Caco-2 (cell line): ENCODE data around the gene SMYD2. TPM values are rescaled to one million over a fixed set of nuclear protein-coding genes. Genes with fewer than 3 reads are reported as not detected.

Experiments
- BruUV-seq: library from RNA; stranded (reverse); fragments of 400-500 nt; replicated peaks from 2 replicates; lab custom pipeline; 2021; lab: Mats Ljungman, UMichigan
- CTCF ChIA-PET: fragments of 300-600 bp; sonication (Branson Sonifier 250); formaldehyde crosslinking; loops from one replicate; lab custom pipeline; 2022; ENCODE audit warnings: antibody characterized with exemption; lab: Charles Lee
- POLR2A ChIA-PET: fragments of 300-600 bp; sonication (Branson Sonifier 250); formaldehyde crosslinking; loops from one replicate; lab custom pipeline; 2022; ENCODE audit warnings: antibody characterized with exemption; lab: Charles Lee
- DNase-seq, 2 experiments: peaks; one replicate each; pipeline versions ENCODE4 v3.0.0 to v3.0.0-alpha.2; 2020 to 2022
- H3K27me3 ChIP-seq: replicated peaks from 2 replicates; pipeline ENCODE4 v1.6.0; 2011; ENCODE audit warnings: low read length; ENCODE audit not compliant: control insufficient read depth, insufficient read depth
- H3K36me3 ChIP-seq: 2 replicates; pipeline ENCODE4 v1.5.1; 2011; ENCODE audit warnings: low read length; ENCODE audit not compliant: control insufficient read depth, insufficient read depth
- H3K4me1 ChIP-seq: fragments of 250-450 bp; sonication (Bioruptor Pico); 2 replicates; pipeline ENCODE4 v1.5.1; 2020; ENCODE audit warnings: mild to moderate bottlenecking
- H3K4me3 ChIP-seq: 2 replicates; pipeline ENCODE4 v1.5.1; 2011; ENCODE audit warnings: low read depth, mild to moderate bottlenecking, control low read depth, low read length
- H3K9me3 ChIP-seq: fragments of 250-450 bp; sonication (Bioruptor Pico); 2 replicates; pipeline ENCODE4 v1.5.1; 2020; ENCODE audit warnings: mild to moderate bottlenecking, moderate library complexity
- H3K27ac Mint-ChIP-seq: one replicate; pipeline ENCODE4 v1.8.0; 2022; ENCODE audit warnings: mixed read lengths; ENCODE audit not compliant: unreplicated experiment
- H3K27me3 Mint-ChIP-seq: one replicate; pipeline ENCODE4 v1.8.0; 2022; ENCODE audit warnings: mixed read lengths; ENCODE audit not compliant: insufficient read depth, unreplicated experiment
- H3K36me3 Mint-ChIP-seq: one replicate; pipeline ENCODE4 v1.8.0; 2022; ENCODE audit warnings: mild to moderate bottlenecking, mixed read lengths; ENCODE audit not compliant: insufficient read depth, unreplicated experiment
- H3K4me1 Mint-ChIP-seq: one replicate; pipeline ENCODE4 v1.8.0; 2022; ENCODE audit warnings: low read depth, mixed read lengths; ENCODE audit not compliant: unreplicated experiment
- H3K4me3 Mint-ChIP-seq: one replicate; pipeline ENCODE4 v1.8.0; 2022; ENCODE audit warnings: mild to moderate bottlenecking, moderate library complexity, mixed read lengths; ENCODE audit not compliant: unreplicated experiment
- H3K9me3 Mint-ChIP-seq: one replicate; pipeline ENCODE4 v1.8.0; 2022; ENCODE audit warnings: mixed read lengths; ENCODE audit not compliant: unreplicated experiment
- intact Hi-C: fragments of 100-400 bp; cut with micrococcal nuclease; formaldehyde crosslinking; loops from one replicate; pipeline ENCODE4 v1.10.0; 2022; ENCODE audit not compliant: unreplicated experiment
- total RNA-seq: library from RNA; stranded (reverse); gene quantifications from 2 replicates; pipeline ENCODE4 v1.2.3, GENCODE V29; 2022
- TF ChIP-seq, protein P1 (sequence below), 2 experiments: fragments of 200-600 bp in 1 of 2; IDR thresholded peaks; 1 replicate in 1 of 2; 2 replicates in 1 of 2; pipeline versions ENCODE4 v1.5.1 to v1.8.0; 2011 to 2022; ENCODE audit warnings: antibody characterized with exemption in 1 of 2, control low read depth in 1 of 2, inconsistent platforms in 1 of 2, low read depth in 1 of 2, low read length in 1 of 2, mild to moderate bottlenecking in 1 of 2, moderate library complexity in 1 of 2; ENCODE audit not compliant: insufficient read depth in 1 of 2, severe bottlenecking in 1 of 2, unreplicated experiment in 1 of 2

The SMYD2 gene
- total RNA-seq, 1 experiment from 2014 or later = 182 TPM

DNA sequence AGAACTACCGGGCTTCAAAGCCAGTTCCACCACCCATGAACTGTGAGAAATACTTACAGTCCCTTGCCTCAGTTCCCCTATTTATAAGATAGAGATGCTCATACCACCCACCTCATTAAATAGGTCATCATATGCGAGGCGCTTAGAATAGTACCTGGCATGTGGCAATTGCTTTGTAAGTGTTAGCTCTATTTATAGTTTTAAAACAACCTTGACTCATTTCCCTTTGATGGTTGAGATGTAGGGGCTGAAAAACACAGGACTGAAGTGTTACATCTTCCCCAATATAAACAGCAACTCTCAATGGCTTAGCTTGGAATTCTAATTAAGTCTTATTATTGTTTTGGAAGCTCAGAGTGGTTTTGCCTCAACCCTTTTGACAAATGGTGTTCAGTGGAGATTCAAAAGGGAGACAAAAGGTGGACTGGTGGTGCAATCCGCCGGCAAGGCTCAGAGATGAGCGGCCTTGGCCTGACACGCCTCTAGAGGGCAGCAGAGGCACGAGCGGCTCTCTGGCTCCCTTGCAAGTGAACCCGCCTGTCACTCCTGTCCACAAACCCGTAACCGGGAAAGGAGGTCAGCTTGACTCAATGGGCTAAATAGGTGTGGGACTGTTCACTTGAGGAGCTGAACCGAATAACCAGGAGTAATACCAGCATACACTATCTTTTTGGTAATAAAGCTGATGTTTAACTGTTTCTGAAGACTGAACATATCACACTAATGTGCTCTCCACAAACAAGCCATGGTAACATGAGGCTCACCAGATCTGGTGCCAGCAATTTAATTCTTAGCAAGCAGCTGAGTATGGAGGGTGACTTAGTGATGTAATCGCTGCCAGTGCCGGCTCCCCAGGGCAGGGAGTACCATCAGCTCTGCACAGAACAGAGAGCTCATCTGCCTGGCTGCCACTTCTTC is 19.5 kb upstream of the SMYD2 start:
- no TSS peak for BruUV-seq
- Histone ChIP-seq H3K9me3 (no peaks in the 10 kb centered on the region), H3K4me3 (no peak overlapping the region), H3K27me3 (no peaks in the 10 kb centered on the region), H3K36me3 (no peaks in the 10 kb centered on the region), H3K4me1 (peaks cover 15% of the 10 kb centered on the region; the same call in 1 of the 2 replicates)
- no peak overlapping the region for H3K27ac Mint-ChIP-seq
- no peak overlapping the region for H3K4me3 Mint-ChIP-seq
- peaks cover 35% of the 10 kb centered on the region for H3K4me1 Mint-ChIP-seq
- CTCF ChIA-PET = interaction anchor here (0.7 to 3.9 kb wide), 13 partner anchors 16 to 331 kb away, joined by 3 to 47 read pairs (median 4); partner anchors contain the start of gene SMYD2
- H3K9me3 Mint-ChIP-seq = no peaks in the 10 kb centered on the region
- TF ChIP-seq, protein P1, sequence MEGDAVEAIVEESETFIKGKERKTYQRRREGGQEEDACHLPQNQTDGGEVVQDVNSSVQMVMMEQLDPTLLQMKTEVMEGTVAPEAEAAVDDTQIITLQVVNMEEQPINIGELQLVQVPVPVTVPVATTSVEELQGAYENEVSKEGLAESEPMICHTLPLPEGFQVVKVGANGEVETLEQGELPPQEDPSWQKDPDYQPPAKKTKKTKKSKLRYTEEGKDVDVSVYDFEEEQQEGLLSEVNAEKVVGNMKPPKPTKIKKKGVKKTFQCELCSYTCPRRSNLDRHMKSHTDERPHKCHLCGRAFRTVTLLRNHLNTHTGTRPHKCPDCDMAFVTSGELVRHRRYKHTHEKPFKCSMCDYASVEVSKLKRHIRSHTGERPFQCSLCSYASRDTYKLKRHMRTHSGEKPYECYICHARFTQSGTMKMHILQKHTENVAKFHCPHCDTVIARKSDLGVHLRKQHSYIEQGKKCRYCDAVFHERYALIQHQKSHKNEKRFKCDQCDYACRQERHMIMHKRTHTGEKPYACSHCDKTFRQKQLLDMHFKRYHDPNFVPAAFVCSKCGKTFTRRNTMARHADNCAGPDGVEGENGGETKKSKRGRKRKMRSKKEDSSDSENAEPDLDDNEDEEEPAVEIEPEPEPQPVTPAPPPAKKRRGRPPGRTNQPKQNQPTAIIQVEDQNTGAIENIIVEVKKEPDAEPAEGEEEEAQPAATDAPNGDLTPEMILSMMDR (IDR thresholded peaks at IDR 0.05; ENCODE audit: insufficient read depth in 1 of 2, low read depth in 1 of 2, low read length in 1 of 2, severe bottlenecking in 1 of 2, unreplicated experiment in 1 of 2) = peak; percentile 90 to 99
- POLR2A ChIA-PET = interaction anchor here (0.8 kb wide), 1 partner anchor 10 kb away, joined by 5 read pairs; no protein-coding TSS in a partner anchor
- DNase-seq = peak; percentile 87 to 94
- no peaks in the 10 kb centered on the region for H3K36me3 Mint-ChIP-seq
- no peaks in the 10 kb centered on the region for H3K27me3 Mint-ChIP-seq
- intact Hi-C loops = loop anchor here (1.0 kb wide), 3 partner anchors 24 to 67 kb away; no protein-coding TSS in a partner anchor

DNA sequence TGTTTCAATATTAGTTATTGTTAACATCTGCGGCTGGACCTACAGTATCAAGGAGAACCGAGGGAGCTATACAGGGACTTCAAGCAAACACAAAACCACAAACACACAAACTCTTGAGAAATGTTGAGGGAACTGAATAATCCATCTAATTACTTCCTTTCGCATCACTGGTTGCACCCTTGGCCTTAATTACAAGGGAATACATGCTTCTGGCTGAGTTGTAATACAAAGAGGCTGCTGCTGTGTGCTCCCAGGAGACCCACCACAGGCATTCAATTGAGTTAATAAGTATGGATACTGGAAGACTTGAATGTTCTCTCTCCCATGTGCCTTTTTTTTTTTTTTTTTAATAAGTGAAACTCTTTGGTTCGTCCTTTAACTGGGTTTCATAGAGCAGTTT is 16.8 kb upstream of the SMYD2 start:
- CTCF ChIA-PET = interaction anchor here (0.7 to 1.3 kb wide), 2 partner anchors 64 to 65 kb away, joined by 4 to 6 read pairs; no protein-coding TSS in a partner anchor
- no peaks in the 10 kb centered on the region for H3K36me3 Mint-ChIP-seq
- no peak overlapping the region for H3K4me3 ChIP-seq
- no peak overlapping the region for H3K27ac Mint-ChIP-seq
- POLR2A ChIA-PET = no interaction called here
- no peaks in the 10 kb centered on the region for H3K27me3 Mint-ChIP-seq
- H3K4me1 Mint-ChIP-seq = peaks cover 34% of the 10 kb centered on the region
- intact Hi-C loops = no loop called here
- H3K9me3 Mint-ChIP-seq = no peaks in the 10 kb centered on the region
- no peak overlapping the region for H3K4me3 Mint-ChIP-seq
- no TSS peak for BruUV-seq
- no peak for DNase-seq
- TF ChIP-seq, protein P1 (IDR thresholded peaks at IDR 0.05; ENCODE audit: insufficient read depth in 1 of 2, low read depth in 1 of 2, low read length in 1 of 2, severe bottlenecking in 1 of 2, unreplicated experiment in 1 of 2) = no peak
- peaks cover 13% of the 10 kb centered on the region; the same call in 1 of the 2 replicates for H3K4me1 ChIP-seq
- 0 out of 2 replicates have a peak, but pooled peaks cover 2% of the 10 kb centered on the region for H3K9me3 ChIP-seq
- H3K27me3 ChIP-seq = no peaks in the 10 kb centered on the region
- no peaks in the 10 kb centered on the region for H3K36me3 ChIP-seq

DNA sequence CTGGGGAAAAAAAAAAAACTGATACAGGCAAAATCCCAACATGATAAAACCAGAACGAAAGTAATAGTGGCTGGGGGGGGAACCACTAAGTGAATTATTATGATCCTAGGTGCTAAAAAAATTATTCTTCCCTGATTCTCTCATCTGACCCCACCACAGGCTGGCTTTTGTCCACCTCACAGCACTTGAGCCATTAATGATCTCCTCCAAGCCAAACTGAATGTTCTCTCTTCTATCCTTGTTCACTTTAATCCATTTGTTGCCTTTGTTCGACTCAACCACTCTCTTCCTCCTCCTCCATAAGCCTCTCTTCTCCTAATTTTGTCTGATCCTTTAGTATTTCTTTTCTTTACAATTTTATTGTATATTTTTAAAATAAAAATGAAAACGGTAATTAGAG is 16.0 kb upstream of the SMYD2 start:
- H3K27me3 ChIP-seq = no peaks in the 10 kb centered on the region
- Mint-ChIP-seq H3K4me3 (no peak overlapping the region), H3K27ac (no peak overlapping the region), H3K9me3 (no peaks in the 10 kb centered on the region), H3K4me1 (peaks cover 34% of the 10 kb centered on the region), H3K27me3 (no peaks in the 10 kb centered on the region), H3K36me3 (no peaks in the 10 kb centered on the region)
- H3K4me3 ChIP-seq = no peak overlapping the region
- ChIA-PET POLR2A (no interaction called here), CTCF (interaction anchor here (0.7 kb wide), 1 partner anchor 63 kb away, joined by 4 read pairs; no protein-coding TSS in a partner anchor)
- H3K36me3 ChIP-seq = no peaks in the 10 kb centered on the region
- TF ChIP-seq, protein P1 (IDR thresholded peaks at IDR 0.05; ENCODE audit: insufficient read depth in 1 of 2, low read depth in 1 of 2, low read length in 1 of 2, severe bottlenecking in 1 of 2, unreplicated experiment in 1 of 2) = no peak
- 0 out of 2 replicates have a peak, but pooled peaks cover 2% of the 10 kb centered on the region for H3K9me3 ChIP-seq
- no TSS peak for BruUV-seq
- no peak for DNase-seq
- H3K4me1 ChIP-seq = peaks cover 9% of the 10 kb centered on the region; the same call in 1 of the 2 replicates
- intact Hi-C loops = no loop called here
